HG02981 (cell line): ENCODE measurements around the gene NCOA6.
"Not testable (repeated sequence)": the region's sequence is repeated elsewhere in the genome, so short reads cannot be mapped to it uniquely, and the experiment has no call there.

Experiments used
- ATAC-seq: cut with Tn5 transposase; IDR thresholded peaks from one replicate; pipeline ENCODE4 v1.9.1; 2021; ENCODE audit warnings: mild to moderate bottlenecking, moderate library complexity; ENCODE audit not compliant: unreplicated experiment

The NCOA6 gene

DNA sequence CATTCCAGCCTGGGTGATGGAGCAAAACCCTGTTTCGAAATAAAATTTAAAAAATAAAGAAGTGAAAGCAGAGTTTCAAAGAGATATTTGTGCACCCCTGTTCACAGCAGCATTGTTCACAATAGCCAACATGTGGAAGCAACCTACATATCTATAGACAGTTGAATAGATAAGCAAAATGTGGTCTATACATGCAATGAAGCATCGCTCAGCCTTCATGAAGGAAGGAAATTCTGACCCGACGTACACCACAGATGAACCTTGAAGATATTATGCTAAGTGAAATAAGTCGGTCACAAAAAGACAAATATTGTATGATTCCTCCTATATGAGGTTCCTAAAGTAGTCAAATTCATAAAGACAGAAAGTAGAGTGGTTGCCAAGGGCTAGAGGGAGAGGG is 6.5 kb upstream of the NCOA6 start:
- ATAC-seq = no peak

- ATAC-seq = no peak
Observed at GRCh38 chr20:34829191-34829590, 3.7 kb upstream of the NCOA6 start.

DNA sequence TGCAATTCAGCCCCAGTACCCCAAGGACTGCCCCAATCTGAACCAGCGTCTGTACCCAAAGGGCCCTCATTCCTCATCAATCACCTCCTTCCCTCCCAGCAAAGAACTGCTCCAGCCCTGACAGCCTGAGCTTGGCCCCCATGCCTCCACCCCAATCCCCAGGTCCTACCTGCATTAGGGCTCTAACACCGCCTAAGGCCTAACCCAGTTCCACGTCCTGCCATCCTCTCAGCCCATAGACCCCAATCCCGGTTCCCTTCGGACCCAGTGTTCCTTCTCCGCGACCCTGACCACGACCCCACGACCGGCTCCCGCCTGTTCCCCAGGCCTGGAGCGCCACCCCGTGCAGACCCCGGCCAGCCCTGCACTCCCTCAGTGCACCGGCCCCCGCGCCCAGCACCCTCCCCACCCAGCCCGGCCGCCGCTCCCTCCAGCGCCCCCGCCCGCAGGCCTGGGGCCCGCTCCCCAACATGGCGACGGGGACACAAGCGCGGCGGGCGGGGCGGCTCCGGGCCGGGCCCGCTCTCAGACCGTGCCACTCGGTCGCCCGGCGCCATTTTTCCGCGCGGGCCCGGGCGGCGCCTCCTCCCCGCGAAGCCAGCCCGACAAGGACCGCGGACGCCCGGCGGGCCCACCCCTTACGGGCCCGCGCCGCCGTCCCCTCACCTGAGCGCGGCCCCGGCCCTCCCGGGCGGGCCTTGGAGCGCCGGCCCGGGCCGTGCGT is 483 bp downstream of the NCOA6 start:
- ATAC-seq = peak; percentile 63

- peak; percentile 51 for ATAC-seq
Observed at GRCh38 chr20:34824452-34824805, 1.0 kb downstream of the NCOA6 start.

- no peak for ATAC-seq
Observed at GRCh38 chr20:34824026-34824425, 1.4 kb downstream of the NCOA6 start.

- no peak for ATAC-seq
Observed at GRCh38 chr20:34820805-34821578, 4.5 kb downstream of the NCOA6 start.

DNA sequence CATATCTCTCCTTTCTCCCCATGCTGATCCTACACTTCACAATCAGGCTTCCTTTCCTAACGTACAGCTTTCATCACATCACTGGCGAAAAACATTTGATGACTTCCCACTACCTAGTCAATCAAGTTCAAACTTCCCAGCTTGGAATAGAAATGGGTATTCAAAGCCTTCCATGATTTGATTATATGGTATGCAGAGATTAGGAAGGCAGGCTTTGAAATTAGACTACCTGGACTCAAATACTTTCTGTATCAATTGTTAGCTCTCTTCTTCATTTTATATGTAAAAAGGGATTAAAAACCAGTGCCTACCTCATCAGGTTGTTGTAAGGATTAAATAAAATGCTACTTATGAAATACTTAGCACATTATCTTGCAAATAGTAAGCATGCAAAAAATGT is 7.7 kb downstream of the NCOA6 start:
- ATAC-seq = no peak

- no peak for ATAC-seq
Observed at GRCh38 chr20:34817072-34817471, 8.4 kb downstream of the NCOA6 start.

GRCh38 chr20:34815636-34816035 is 9.8 kb downstream of the NCOA6 start:
- ATAC-seq = no peak

DNA sequence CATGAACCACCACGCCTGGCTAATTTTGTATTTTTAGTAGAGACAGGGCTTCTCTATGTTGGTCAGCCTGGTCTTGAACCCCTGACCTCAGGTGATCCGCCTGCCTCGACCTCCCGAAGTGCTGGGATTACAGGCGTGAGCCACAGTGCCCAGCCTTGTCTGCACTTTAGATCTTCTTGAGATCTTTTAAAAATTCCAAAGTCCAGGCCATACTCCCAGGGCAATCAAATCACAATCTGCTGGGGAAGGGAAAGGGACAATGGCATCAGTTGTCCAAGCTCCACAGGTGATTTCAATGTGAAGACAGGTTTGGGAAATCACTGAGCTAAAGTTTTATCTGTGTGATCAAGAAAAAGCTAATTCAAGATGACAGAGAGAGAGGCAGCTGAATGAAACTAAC is 16.9 kb downstream of the NCOA6 start:
- no peak for ATAC-seq

- not testable (repeated sequence) for ATAC-seq
Observed at GRCh38 chr20:34807944-34808465, 17.4 kb downstream of the NCOA6 start.

- no peak for ATAC-seq
Observed at GRCh38 chr20:34806255-34806654, 19.2 kb downstream of the NCOA6 start.

DNA sequence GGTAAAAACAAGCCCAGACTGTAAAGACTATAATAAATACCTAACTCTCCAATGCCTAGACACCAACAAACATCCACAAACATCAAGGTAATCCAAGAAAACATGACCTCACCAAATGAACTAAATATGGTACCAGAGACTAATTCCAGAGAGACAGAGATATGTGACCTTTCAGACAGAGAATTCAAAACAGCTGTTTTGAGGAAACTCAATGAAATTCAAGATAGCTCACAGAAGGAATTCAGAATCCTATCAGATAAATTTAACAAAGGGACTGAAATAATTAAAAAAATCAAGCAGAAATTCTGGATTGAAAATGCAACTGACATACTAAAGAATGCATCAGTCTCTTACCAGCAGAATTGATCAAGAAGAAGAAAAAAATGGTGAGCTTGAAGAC is 26.6 kb downstream of the NCOA6 start:
- ATAC-seq = no peak

DNA sequence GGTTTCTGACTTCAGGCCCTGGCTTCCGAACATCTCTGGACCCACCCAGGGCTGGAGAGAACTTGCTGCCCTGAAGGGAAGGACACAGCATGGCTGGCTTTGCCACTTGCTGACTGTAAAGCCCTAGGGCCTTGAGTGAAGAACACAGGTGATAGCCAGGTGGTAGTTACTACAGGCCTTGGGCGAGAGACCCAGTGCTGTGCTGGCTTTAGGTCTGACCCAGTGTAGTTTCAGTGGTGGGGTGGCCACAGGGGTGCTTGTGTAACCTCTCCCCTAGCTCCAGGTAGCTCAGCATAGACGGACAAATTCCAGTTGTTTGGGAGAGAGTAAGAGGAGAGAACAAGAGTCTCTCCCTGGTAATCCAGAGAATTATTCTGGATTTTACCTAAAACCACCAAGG is 27.1 kb downstream of the NCOA6 start:
- no peak for ATAC-seq

DNA sequence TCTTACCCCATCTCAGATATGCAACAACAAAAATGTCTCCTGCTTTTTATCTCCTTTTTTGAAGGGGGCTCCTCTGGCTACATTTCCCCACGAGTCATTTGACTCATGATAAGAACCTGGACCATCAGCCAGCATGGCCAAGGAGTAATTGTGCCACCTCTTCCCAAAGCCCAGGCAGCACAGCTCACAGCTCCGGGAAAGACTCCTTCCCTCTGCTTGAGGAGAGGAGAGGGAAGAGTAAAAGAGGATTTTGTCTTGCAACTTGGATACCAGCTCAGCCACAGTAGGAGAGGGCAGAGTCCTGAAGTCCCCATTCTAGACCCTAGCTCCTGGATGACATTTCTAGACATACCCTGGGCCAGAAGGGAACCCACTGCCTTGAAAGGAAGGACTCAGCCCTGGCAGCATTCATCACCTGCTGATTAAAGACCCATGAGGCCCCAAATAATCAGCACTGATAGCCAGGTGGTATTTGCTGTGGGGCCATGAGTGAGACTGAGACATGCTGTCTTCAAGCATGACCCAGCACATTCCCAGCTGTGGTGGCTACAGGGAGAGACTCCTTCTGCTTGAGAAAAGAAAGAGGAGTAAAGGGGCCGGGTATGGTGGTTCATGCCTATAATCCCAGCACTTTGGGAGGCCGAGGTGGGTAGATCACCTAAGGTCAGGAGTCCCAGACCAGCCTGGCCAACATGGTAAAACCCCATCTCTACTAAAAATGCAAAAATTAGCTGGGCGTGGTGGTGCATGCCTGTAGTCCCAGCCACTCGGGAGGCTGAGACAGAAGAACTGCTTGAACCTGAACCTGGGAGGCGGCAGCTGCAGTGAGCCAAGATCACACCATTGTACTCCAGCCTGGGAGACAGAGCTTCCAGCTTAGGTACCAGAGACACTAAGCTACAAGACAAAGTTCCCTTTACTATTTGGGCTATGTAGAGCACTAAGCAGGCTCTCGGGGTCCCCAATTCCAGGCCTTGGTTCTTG is 28.1 kb downstream of the NCOA6 start:
- ATAC-seq = no peak

DNA sequence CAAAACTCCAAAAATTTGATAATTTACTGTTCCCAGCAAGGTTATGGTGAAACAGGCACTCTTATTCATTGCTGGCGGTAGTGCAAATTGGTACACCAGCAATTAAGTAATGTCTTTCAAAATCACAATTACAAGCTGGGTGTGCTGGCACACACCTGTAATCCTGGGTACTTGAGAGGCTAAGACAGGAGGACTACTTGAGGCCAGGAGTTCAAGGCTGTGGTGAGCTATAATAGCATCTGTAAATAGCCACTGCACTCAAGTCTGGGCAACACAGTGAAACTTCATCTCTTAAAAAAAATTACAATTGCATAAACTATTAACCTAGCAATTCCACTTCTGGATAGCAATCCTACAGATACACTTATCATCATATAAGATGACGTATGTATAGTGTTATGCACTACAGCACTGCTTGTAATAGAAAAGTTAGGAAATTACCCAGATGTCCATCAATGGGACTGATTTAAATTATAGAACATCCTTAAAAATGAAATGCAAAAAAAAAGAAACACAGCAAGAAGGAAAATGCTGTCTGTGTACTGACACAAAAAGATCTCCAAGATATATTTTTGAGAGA is 31.4 kb downstream of the NCOA6 start:
- ATAC-seq = no peak

DNA sequence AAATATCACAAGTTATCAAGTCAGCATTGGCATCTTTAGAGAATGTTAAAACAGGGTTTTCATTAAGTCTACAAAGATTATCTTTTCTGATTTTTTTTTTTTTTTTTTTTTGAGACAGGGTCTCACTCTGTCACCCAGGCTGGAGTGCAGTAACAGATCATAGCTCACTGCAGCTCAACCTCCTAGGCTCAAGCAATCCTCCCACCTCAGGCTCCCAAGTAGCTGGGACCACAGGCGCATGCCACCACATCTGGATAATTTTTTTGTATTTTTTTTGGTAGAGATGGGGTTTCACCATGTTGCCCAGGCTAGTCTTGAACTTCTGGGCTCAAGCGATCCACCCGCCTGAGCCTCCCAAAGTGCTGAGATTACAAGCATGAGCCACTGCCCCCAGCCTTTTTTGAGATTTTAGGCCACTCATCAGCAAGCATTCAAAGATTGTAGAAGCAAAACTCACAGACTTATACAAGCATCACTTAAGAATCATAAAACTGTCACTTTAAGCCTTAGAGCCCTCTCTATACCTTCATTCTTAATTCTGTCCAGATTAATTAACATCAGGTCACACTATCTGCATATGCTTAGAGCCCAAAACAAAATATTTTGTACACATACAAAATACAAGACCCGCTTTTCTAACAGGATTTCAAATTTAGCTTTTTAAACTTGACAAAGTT is 32.6 kb downstream of the NCOA6 start:
- ATAC-seq = no peak

DNA sequence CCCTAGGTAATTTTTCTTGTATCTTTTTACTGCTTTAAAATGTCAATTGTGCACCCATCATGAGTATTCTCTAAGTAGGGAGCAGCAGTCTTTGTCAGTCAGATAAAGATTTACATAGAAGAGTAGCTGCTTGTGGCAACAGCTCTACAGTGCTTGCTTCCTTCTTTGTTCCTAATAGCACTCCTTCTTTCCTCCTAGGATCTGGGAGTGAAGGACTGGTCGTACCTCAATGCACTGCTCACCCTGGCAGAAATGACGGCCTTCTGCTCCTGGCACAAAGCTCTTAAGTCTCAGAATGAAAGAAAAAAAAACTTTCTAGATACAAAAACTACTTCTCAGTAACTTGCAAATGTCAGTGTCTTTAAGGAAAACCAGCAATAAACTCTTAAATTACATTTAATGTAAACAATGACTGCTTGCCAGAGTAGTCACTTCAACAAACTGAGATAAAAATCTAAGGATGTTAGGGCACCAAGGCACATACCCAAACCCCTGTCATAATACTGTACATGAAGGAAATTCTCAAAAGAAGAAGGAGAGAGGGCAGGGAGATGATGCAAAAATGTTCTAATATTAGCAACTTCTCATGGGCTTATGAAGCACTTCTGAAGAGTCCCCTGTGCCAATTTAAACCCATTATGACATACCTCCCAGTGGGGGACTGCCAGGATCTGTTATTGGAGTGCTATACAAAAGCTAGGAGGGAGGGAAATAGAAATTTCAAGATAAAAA is 34.0 kb downstream of the NCOA6 start:
- ATAC-seq = no peak

DNA sequence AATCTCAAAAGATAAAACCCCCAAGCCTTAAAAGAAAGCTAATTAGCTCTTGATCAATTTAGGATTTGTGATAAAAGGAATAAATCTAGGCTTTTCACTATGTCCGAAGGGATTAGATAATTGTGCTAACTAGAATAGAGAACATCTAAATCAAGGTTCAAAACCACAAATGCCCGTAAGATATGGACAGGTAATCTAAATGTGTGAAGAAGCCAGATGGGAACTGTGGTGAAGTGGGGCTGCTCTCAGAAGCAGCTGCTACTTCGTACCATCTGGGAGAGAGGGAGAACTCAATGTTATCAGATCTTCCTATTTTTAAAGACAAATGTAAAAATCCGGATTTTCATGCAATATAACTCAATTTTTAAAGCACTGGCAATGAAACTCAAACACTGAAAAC is 44.2 kb downstream of the NCOA6 start:
- no peak for ATAC-seq

DNA sequence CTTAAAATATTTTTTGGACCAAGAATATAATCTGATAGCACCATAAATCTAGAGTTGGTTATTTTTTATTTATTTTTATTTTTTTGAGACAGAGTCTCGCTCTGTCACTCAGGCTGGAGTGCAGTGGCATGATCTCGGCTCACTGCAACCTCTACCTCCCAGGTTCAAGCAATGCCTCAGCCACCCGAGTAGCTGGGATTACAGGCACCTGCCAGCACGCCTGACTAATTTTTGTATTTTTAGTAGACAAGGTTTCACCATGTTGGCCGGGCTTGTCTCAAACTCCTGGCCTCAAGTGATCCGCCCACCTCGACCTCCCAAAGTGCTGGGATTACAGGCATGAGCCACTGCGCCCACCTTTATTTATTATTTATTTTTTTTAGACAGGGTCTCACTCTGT is 45.2 kb downstream of the NCOA6 start:
- ATAC-seq = not testable (repeated sequence)
